HUES48 (cell line): Measurements from ENCODE around the gene RILPL1.
"Not testable (repeated sequence)": the region's sequence is repeated elsewhere in the genome, so short reads cannot be mapped to it uniquely, and the experiment has no call there.

ENCODE experiments used
- H3K27ac ChIP-seq: one replicate; pipeline ENCODE4 v1.7.0; 2013; ENCODE audit warnings: low read depth, low read length, inconsistent platforms
- H3K27me3 ChIP-seq: 2 replicates; pipeline ENCODE4 v1.6.1; 2013; ENCODE audit warnings: mild to moderate bottlenecking, low read length; ENCODE audit not compliant: control insufficient read depth, insufficient read depth
- H3K36me3 ChIP-seq: 2 replicates; pipeline ENCODE4 v1.6.1; 2013; ENCODE audit warnings: low read length; ENCODE audit not compliant: control insufficient read depth, insufficient read depth
- H3K4me1 ChIP-seq: 2 replicates; pipeline ENCODE4 v1.6.1; 2013; ENCODE audit warnings: mild to moderate bottlenecking, low read length; ENCODE audit not compliant: control insufficient read depth, insufficient read depth
- H3K4me3 ChIP-seq: 2 replicates; pipeline ENCODE4 v1.5.1; 2013; ENCODE audit warnings: mild to moderate bottlenecking, low read depth, low read length
- H3K9ac ChIP-seq: 2 replicates; pipeline ENCODE4 v1.6.1; 2013; ENCODE audit warnings: mild to moderate bottlenecking, low read depth, low read length, moderate library complexity
- H3K9me3 ChIP-seq: 2 replicates; pipeline ENCODE4 v1.6.1; 2013; ENCODE audit warnings: low read length; ENCODE audit not compliant: control insufficient read depth, insufficient read depth

The RILPL1 gene

DNA sequence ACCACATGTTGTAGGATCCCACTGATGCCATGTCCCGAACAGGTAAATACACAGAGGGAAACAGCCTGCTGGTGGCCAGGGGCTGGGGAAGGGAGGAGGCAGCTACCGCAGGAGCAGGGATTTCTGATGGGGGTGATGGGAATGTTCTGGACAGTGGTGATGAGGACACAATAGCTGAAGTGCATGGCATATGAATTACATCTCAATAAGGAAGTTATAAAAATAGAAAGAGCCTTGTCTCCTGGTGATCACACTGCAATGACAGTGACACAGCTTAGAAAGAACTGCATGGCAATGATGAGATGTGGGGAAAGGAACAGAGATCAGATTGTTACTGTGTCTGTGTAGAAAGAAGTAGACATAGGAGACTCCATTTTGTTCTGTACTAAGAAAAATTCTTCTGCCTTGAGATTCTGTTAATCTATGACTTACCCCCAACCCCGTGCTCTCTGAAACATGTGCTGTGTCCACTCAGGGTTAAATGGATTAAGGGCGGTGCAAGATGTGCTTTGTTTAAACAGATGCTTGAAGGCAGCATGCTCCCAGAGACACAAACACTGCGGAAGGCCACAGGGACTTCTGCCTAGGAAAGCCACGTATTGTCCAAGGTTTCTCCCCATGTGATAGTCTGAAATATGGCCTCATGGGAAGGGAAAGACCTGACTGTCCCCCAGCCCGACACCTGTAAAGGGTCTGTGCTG lies 41.0 kb downstream of the RILPL1 start:
- not testable (repeated sequence) for H3K4me1 ChIP-seq, H3K27ac ChIP-seq, H3K27me3 ChIP-seq, H3K36me3 ChIP-seq, H3K9ac ChIP-seq, H3K9me3 ChIP-seq, H3K4me3 ChIP-seq

DNA sequence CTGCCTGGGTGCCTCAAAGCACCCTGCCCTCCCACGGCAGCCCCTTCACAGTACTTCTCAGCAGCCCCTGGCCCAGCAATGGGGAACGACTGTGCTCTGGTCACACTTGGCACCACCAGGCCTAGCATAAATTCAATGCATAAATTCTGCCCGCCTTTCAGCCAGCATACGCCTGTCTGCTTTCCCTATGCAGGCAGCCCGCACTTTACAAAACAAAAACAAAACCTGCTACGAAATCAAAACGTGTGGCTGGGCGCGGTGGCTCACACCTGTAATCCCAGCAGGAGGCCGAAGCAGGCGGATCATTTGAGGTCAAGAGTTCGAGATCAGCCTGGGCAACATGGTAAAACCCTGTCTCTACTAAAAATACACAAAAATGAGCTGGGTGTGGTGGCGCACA lies 42.0 kb downstream of the RILPL1 start:
- no peaks in the 10 kb centered on the region for H3K36me3 ChIP-seq
- no peaks in the 10 kb centered on the region for H3K27me3 ChIP-seq
- H3K27ac ChIP-seq = no peak overlapping the region
- H3K4me3 ChIP-seq = no peak overlapping the region
- no peak overlapping the region for H3K9ac ChIP-seq
- no peaks in the 10 kb centered on the region for H3K9me3 ChIP-seq
- H3K4me1 ChIP-seq = no peaks in the 10 kb centered on the region; the same call in 1 of the 2 replicates

DNA sequence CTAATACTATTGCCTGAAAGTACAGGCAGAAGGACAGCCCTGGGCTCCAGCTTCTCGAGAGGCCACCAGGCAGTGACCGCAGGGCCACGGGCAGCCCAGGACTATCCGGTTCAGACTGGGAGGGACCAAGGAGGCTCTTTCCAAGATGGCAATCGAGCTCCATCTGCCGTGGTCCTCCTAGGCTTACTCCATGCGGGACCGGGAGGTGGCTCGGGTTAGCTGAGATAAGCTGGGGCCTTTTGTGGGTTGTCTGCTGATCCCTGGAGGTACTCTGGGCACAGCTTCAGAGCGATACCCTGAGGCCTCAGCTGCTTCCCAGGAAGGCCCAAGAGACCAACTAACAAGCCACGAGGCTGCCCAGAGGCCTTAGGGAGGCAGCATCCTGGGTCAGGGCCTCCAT lies 42.5 kb downstream of the RILPL1 start:
- Histone ChIP-seq H3K4me1 (no peaks in the 10 kb centered on the region; the same call in 1 of the 2 replicates), H3K36me3 (no peaks in the 10 kb centered on the region), H3K27ac (no peak overlapping the region), H3K27me3 (no peaks in the 10 kb centered on the region), H3K9ac (no peak overlapping the region), H3K4me3 (no peak overlapping the region), H3K9me3 (no peaks in the 10 kb centered on the region)

DNA sequence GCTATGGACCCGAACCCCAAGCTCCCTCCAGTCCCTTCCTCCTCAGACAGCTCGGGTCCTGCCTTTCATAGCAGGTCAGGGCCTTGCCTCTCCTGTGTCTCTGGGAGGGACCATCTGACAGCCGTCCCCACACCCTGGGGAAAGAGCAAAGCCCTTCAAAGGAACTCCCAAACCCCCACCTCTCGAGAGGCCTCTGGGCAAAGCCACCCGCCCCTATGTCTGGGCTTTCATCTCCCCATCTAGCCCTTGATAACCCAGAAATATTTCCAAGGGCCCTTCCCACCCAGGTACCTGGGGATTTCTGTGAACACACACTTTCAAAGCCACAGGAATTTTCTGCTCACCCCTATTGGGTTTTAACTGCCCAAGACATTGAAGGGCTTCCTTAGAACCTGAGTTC lies 43.4 kb downstream of the RILPL1 start:
- Histone ChIP-seq H3K9me3 (no peaks in the 10 kb centered on the region), H3K36me3 (no peaks in the 10 kb centered on the region), H3K4me3 (no peak overlapping the region), H3K27ac (no peak overlapping the region), H3K27me3 (no peaks in the 10 kb centered on the region), H3K9ac (no peak overlapping the region), H3K4me1 (no peaks in the 10 kb centered on the region; the same call in 1 of the 2 replicates)

DNA sequence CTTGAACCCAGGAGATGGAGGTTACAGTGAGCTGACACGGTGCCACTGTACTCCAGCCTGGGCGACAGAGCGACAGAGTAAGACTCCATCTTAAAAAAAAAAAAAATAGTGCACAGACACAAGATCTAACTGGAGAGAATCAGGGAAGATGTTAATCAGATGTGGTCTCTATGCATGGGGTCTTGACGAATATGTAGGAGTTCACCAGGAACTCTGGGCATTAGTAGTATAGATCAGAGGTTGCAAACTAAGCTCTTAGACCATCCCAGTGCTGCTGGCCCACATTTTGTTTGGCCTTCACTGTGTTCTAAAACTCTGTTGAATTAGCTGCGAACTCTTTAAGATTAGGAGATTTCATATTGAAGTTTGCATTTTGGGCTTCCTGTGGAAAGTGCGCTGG lies 43.9 kb downstream of the RILPL1 start:
- H3K4me1 ChIP-seq = no peaks in the 10 kb centered on the region; the same call in 1 of the 2 replicates
- no peaks in the 10 kb centered on the region for H3K27me3 ChIP-seq
- no peaks in the 10 kb centered on the region for H3K36me3 ChIP-seq
- no peak overlapping the region for H3K4me3 ChIP-seq
- no peak overlapping the region for H3K27ac ChIP-seq
- no peaks in the 10 kb centered on the region for H3K9me3 ChIP-seq
- H3K9ac ChIP-seq = no peak overlapping the region

DNA sequence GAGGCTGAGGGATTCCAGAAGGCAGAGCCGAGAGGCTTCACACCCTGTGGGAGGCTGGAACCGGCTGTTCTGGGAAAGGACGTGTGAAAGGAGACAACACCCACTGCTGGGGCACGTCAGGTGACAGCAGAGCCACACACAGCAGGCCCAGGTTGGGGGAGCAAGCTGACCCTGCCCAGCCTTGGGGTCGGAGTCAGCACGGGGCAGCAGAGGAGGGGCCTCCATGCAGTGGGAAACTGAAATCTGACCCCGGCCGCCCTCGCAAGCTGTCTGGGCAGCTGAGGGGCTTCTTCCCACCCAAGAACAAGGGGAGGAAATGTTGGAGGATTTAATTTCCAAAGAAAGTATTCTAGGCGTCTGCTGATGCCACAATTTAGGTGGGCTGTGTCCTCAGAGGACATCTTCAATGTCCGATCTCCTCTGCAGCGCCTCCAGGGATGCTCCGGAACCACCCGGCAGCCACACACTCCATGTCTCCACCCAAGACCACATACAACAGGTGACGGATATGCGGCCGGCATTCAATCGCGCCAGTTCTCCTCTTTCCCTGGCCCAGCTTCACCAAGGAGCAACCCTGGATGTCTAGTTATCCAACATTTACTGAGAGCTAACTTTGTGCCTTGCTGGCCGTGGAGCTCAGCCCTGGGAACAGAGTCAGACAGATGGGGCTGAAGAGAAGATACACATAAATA lies 44.8 kb downstream of the RILPL1 start:
- Histone ChIP-seq H3K9ac (no peak overlapping the region), H3K4me3 (no peak overlapping the region), H3K27ac (no peak overlapping the region), H3K9me3 (no peaks in the 10 kb centered on the region), H3K4me1 (no peaks in the 10 kb centered on the region), H3K36me3 (no peaks in the 10 kb centered on the region), H3K27me3 (no peaks in the 10 kb centered on the region)

DNA sequence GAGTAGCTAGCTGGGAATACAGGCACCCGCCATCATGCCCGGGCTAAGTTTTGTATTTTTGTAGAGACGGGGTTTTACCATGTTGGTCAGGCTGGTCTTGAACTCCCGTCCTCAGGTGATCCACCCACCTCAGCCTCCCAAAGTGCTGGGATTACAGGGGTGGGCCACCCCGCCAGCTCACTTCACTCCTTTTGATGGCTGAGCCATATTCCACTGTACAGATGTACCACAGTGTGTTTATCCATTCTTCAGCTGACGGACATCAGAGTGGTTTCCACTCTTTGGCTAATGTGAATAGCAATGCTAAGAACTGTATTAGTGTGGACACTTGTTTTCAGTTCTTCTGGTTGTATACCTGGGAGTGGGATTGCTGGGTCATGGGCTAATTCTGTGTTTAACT lies 46.1 kb downstream of the RILPL1 start:
- Histone ChIP-seq H3K36me3 (no peaks in the 10 kb centered on the region), H3K4me3 (no peak overlapping the region), H3K9ac (no peak overlapping the region), H3K9me3 (no peaks in the 10 kb centered on the region), H3K4me1 (no peaks in the 10 kb centered on the region), H3K27me3 (no peaks in the 10 kb centered on the region), H3K27ac (no peak overlapping the region)

DNA sequence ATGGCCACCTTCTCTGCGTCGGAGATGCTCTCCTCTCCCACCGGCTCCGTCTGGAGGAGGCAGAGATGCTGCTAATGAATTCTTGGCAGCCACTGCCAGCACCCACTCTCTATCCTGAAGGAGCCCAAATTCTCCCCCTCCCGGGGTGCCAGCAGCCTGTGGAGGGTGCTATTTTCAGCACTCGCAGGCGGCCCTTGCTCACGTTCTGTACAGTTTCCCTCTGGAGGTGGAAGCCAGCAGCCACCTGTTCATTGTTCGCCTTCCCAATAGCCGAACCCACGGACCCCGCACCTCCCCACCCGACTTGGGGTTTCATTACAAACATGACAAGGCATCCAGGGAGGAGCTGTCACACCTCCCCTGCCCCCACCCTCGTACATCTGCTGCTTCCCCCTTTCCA lies 47.8 kb downstream of the RILPL1 start:
- Histone ChIP-seq H3K9me3 (no peaks in the 10 kb centered on the region), H3K27ac (no peak overlapping the region), H3K9ac (no peak overlapping the region), H3K36me3 (no peaks in the 10 kb centered on the region), H3K27me3 (no peaks in the 10 kb centered on the region), H3K4me3 (no peak overlapping the region), H3K4me1 (no peaks in the 10 kb centered on the region)

DNA sequence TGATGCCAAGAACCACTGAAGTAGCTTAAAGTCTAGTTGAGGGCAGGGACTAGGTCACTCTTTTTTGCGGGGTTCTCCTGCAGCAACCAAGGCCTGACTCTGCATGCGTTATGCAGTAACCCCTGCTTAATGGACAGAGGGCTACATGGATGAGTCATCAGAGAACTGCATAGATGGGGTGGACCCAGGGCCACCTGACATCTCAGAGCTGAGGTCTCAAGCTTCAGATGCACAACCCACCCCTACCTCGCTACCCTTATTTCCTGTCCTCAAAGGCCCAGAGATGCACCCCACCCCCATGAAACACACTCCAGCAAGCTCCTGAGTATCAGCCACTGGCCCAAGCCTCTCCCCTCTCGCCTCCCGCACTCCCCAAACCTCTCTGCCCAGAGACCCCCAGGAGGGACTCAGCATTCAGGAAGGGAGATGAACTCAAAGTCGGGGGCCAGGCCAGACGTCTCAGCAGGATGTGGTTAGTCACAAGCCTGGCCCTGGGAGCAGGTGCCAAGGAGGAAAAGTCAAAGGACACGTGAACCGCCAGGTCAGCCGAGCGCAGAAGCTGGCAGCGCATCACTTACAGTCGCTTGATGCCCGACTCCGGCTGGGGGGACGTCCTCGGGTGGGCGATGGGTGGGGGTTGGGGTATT lies 49.8 kb downstream of the RILPL1 start:
- no peaks in the 10 kb centered on the region for H3K36me3 ChIP-seq
- H3K9me3 ChIP-seq = no peaks in the 10 kb centered on the region
- no peaks in the 10 kb centered on the region for H3K27me3 ChIP-seq
- no peak overlapping the region for H3K27ac ChIP-seq
- no peak overlapping the region for H3K4me3 ChIP-seq
- H3K4me1 ChIP-seq = no peaks in the 10 kb centered on the region
- no peak overlapping the region for H3K9ac ChIP-seq

DNA sequence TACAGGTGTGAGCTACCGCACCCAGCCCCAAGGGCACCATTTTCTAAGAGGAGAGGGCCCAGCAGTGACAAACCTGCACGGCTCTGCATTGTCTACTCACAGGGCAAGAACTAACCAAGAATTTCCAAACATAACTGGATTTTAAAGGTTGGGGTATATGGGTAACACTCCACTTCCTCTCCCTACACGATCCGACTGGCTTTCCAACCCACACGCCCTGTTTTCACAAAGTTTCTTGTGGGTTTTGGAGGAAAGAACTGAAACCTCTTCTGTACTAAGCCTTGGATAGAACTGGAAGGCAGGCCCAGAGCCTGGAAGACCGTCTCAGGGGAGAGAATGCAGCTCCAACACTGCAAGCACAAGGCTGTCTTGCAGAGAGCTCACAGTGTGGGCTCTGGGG lies 50.6 kb downstream of the RILPL1 start:
- H3K4me1 ChIP-seq = no peaks in the 10 kb centered on the region
- H3K9me3 ChIP-seq = no peaks in the 10 kb centered on the region
- no peaks in the 10 kb centered on the region for H3K27me3 ChIP-seq
- no peak overlapping the region for H3K4me3 ChIP-seq
- H3K27ac ChIP-seq = no peak overlapping the region
- H3K36me3 ChIP-seq = no peaks in the 10 kb centered on the region
- H3K9ac ChIP-seq = no peak overlapping the region

DNA sequence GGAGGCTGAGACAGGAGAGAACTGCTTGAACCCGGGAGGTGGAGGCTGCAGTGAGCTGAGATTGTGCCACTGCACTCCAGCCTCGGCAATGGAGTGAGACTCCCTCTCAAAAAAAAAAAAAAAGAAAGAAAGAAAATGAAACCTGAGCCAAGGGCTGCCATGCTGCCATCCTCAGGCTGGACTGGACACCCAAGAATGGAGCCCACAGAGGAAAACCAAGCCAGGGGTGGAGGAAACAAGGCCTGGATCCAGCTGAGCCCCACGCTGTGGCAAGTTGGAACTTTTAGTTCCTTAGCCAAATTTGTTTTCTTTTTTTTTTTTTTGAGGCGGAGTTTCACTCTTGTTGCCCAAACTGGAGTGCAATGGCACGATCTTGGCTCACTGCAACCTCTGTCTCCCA lies 52.3 kb downstream of the RILPL1 start:
- H3K4me3 ChIP-seq, H3K9ac ChIP-seq, H3K9me3 ChIP-seq, H3K36me3 ChIP-seq, H3K4me1 ChIP-seq, H3K27me3 ChIP-seq, H3K27ac ChIP-seq: not testable (repeated sequence)
